Activated gamma-delta T cell treated with anti-CD3 and anti-CD28 coated beads, Interleukin-2, amount 50 U/mL, for 16 hours (primary cell): ENCODE results near the gene MAP3K20.
"Not testable (repeated sequence)": the region's sequence is repeated elsewhere in the genome, so short reads cannot be mapped to it uniquely, and the experiment has no call there.

Source experiments
- DNase-seq: peaks from one replicate; pipeline ENCODE4 v3.0.0-alpha.2; 2020; ENCODE audit warnings: low read depth

MAP3K20 gene

DNA sequence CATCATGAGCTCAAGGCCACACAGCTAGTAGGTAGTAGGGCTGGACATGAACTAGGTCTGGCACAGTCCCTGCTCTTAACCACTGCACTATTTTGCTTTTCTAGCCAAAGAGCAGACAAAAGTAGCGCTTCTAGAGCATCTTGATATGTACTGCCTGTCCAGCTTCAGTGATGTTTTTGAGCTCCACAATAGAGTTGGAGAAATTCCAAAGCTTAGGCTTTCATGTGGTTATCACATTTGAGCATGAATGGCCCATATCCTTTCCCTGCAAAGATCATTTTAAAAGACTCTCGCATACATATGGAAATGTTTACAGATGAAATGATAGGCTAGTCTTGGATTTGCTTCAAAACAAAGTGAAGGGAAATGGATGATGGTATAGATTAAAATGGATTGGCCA is 128.7 kb downstream of the MAP3K20 start:
- no peak for DNase-seq

DNA sequence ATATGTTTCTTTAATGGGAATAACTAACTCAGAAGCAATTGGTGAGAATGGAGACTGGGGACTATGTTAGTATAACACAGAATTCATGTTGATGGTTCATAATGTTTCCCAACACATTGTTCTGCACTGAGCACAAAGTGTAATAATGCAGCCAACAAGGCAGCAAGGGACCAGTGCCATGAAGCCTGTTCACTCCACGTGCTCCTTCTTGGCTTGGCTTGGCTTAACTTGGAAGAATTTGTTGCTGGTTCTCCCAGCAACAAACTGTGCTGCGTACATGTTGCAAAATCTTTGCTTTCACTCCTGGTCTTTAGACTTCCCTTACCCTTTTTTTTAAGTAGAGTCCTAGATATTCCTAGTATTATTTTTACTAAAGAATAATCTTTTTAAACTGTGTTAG is 129.7 kb downstream of the MAP3K20 start:
- DNase-seq, result no peak

GRCh38 chr2:173207124-173207523 is 131.5 kb downstream of the MAP3K20 start:
- DNase-seq, result not testable (repeated sequence)

DNA sequence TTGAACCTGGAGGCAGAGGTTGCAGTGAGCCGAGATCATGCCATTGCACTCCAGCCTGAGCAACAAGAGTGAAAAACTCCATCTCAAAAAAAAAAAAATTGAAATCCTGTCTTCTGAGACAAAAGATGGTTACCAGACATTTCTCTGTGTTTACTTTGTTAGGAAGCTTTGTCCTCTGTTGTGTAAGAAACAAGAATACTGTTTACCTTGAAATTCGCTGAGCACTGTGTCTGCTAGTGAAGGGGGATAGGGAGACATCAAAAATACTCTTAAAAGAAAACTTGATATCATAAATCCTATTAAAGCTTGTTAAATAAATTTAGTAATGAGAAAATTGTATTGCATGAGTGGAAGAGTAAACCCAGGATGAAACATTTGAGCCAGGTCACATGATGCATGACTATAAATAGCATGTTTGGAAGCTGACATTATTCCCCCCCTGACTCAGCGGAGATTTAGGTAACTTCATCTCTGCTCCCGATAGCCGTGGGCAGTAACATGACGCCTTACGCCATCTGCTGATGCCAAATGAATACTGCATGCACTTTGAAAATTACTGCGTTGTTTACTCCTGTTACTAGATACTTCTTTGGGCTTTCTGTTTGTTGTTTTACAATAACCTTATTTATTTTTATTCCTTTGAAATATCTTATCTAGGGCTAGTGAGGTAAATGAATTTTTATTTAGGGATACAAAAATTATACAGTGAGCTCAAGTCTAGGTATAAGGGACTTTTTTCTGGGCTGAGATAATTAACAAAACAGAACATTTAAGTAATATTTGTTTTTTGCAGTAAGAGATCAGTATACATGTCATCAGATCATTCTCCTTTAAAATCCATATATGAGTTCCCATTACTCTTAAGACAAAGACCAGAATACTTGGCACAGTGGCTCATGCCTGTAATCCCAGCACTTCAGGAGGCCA is 134.9 kb downstream of the MAP3K20 start:
- DNase-seq, result peak; percentile 24

DNA sequence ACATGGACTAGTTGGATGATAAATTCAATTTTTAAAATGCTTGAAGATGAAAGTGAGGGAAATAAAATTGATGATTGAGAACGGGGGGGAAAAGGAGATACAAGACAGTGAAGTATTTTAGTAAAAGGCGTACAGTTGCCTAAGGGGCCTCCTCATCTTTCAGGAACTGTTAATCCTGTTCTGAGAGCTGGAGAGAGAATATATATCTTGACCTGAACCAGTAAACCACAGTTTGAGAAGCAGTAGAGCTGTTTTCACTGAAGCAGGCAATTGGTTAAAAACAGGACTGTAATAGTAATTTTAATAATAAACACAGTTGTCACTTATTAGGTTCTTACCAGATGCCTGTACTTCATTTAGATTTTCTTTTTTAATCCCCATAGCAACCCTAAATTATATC is 137.5 kb downstream of the MAP3K20 start:
- DNase-seq, result no peak

- no peak for DNase-seq
These were observed 138.6 kb downstream of the MAP3K20 start for GRCh38 chr2:173214213-173214612.

- no peak for DNase-seq
These were observed 139.7 kb downstream of the MAP3K20 start for GRCh38 chr2:173215316-173215715.

DNA sequence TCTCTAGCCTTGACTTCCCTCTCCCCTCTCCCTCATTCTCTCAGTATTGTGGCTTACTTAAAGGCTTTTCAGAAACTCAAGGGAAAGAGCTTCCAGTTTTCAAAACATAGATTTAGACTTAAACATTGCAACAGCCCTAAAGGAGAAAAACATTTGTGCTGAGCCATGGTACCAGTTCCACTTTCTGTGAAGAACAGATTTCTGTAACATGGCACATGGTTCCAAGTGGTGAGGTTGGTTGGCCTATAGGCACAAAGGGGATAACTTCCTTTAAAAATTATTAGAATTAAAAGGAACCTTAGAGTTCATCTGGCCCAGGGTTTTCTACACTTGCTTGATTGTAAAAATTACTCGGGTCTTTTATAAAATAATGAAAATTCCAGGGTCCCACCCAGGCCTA is 140.4 kb downstream of the MAP3K20 start:
- no peak for DNase-seq

- no peak for DNase-seq
These were observed 141.0 kb downstream of the MAP3K20 start for GRCh38 chr2:173216668-173217067.

DNA sequence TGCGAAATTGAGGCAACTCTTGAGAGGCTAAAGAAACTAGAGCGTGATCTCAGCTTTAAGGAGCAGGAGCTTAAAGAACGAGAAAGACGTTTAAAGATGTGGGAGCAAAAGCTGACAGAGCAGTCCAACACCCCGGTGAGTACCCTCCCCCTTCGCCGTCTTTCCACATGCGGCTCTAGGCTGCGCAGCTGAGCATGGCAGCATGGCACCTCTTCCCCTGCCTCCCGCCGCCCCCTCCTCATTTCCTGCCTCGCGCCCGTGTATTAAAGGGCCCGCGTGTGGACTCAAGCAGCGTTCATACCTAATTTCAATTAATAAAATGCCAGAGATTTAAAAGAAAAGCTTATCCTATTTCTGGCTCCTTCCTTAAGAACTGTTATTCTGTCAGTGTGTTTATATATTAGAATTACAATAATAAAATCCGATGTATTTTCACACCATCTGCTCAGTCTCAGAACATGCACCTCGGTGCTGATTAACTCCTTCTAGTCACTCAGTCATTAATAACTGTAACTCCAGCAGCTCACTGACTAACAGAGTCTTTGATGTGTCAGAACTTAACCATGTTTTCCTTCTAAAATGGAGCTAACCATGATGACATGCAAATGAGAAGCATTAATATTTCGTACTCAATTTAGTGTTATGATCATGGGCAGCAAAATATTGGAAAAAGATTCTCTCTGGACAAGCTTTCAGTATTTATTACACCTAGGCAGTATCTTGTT is 141.6 kb downstream of the MAP3K20 start:
- DNase-seq, result no peak

DNA sequence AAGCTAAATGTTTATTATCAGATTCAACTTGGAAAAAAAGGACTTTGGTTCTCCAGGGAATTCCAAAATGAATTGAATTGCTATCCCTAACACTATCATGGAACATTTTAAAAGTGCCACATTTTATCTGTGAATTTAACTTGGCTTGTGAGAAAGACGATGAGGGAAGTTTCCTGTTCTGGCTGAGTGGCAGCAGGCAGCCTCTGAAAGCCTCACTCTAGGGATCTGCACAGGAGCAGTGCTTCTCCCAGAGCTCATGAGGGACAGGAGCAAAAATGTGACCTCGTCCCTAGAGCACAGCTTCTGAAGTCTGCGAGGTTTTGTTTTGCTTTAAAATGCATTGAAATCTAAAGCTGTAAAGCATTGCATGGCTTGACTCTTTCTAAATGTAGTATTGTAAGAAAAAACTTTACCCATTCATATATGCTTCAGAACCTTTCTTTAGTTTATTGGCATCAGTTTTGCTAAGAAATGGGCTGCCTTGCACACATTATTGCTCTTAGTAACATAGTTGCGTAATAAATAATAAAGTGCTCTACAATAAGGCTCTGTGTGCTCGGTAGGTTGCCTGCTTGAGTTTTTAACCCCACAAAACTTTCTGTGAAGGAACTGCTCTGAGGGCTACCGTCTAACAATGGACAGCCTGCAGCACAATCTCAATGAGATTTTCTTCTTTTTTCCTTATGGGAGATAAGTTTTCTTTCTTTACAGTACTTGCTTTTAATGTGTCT is 142.8 kb downstream of the MAP3K20 start:
- DNase-seq, result no peak

DNA sequence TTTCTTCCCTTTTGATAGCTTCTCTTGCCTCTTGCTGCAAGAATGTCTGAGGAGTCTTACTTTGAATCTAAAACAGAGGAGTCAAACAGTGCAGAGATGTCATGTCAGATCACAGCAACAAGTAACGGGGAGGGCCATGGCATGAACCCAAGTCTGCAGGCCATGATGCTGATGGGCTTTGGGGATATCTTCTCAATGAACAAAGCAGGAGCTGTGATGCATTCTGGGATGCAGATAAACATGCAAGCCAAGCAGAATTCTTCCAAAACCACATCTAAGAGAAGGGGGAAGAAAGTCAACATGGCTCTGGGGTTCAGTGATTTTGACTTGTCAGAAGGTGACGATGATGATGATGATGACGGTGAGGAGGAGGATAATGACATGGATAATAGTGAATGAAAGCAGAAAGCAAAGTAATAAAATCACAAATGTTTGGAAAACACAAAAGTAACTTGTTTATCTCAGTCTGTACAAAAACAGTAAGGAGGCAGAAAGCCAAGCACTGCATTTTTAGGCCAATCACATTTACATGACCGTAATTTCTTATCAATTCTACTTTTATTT is 145.6 kb downstream of the MAP3K20 start:
- no peak for DNase-seq

DNA sequence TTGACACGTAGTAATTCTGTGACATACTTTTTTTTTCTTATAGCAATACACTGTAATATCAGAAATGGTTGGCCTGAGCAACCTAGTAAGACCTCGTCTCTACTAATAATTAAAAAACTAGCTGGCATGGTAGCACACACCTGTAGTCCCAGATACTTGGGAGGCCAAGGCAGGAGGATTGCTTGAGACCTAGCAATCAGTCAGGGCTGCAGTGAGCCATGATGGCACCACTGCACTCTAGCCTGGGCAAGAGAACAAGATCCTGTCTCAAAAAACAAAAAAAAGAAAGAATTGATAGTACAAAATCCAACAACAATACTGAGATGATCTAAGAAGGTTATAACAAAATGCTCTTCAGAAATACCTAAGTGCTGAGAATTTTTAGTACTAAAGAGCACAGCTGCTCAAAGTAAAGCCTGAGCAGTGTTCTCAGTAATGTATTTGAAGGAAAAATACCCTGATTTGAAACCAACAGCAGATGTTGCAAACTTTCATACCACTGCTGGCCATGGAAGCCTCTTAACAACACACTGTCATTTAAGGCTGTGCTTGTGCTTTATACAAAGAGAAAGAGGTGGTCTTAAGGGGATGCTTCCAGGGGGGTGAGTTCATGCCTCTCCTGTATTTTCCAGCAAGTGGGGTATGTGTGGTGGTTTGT is 146.4 kb downstream of the MAP3K20 start:
- no peak for DNase-seq

GRCh38 chr2:173223871-173224270 is 148.2 kb downstream of the MAP3K20 start:
- DNase-seq, result no peak

GRCh38 chr2:173226899-173227698 is 151.5 kb downstream of the MAP3K20 start:
- DNase-seq, result no peak

DNA sequence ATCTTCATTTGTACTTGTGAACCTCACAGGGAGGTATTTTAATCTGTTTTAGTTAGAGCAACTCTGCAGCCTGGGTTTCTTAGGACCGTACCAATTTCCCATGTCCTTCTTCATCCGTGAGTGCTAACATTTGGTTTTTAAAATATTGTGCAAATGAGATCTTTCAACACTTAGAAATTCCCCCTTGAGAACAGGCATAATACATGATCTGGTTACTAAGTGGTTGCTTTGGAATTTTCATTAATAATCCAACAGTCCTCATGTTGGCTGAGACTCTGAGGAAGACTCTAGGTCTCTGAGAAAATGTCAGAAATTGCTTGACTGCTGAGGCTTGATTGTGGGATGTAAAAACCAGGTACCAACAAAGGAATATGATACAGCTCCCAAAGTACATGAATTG is 153.4 kb downstream of the MAP3K20 start:
- no peak for DNase-seq

GRCh38 chr2:173230181-173230580 is 154.5 kb downstream of the MAP3K20 start:
- DNase-seq, result no peak

GRCh38 chr2:173231042-173231441 is 155.4 kb downstream of the MAP3K20 start:
- no peak for DNase-seq

GRCh38 chr2:173231465-173231864 is 155.8 kb downstream of the MAP3K20 start:
- DNase-seq, result no peak

- no peak for DNase-seq
These were observed 157.5 kb downstream of the MAP3K20 start for GRCh38 chr2:173232956-173233744.
